Caco-2 (cell line): ENCODE data around the gene KIF13A. TPM values are rescaled to one million over a fixed set of nuclear protein-coding genes. Genes with fewer than 3 reads are reported as not detected.
A peak's percentile ranks its signal among the peaks of the same experiment; 100 is the strongest.

Source experiments
- BruUV-seq: library from RNA; stranded (reverse); fragments of 400-500 nt; replicated peaks from 2 replicates; lab custom pipeline; 2021; lab: Mats Ljungman, UMichigan
- CTCF ChIA-PET: fragments of 300-600 bp; sonication (Branson Sonifier 250); formaldehyde crosslinking; loops from one replicate; lab custom pipeline; 2022; ENCODE audit warnings: antibody characterized with exemption; lab: Charles Lee
- POLR2A ChIA-PET: fragments of 300-600 bp; sonication (Branson Sonifier 250); formaldehyde crosslinking; loops from one replicate; lab custom pipeline; 2022; ENCODE audit warnings: antibody characterized with exemption; lab: Charles Lee
- DNase-seq, 2 experiments: peaks; one replicate each; pipeline versions ENCODE4 v3.0.0 to v3.0.0-alpha.2; 2020 to 2022
- H3K27me3 ChIP-seq: replicated peaks from 2 replicates; pipeline ENCODE4 v1.6.0; 2011; ENCODE audit warnings: low read length; ENCODE audit not compliant: control insufficient read depth, insufficient read depth
- H3K36me3 ChIP-seq: 2 replicates; pipeline ENCODE4 v1.5.1; 2011; ENCODE audit warnings: low read length; ENCODE audit not compliant: control insufficient read depth, insufficient read depth
- H3K4me1 ChIP-seq: fragments of 250-450 bp; sonication (Bioruptor Pico); 2 replicates; pipeline ENCODE4 v1.5.1; 2020; ENCODE audit warnings: mild to moderate bottlenecking
- H3K4me3 ChIP-seq: 2 replicates; pipeline ENCODE4 v1.5.1; 2011; ENCODE audit warnings: low read depth, mild to moderate bottlenecking, control low read depth, low read length
- H3K9me3 ChIP-seq: fragments of 250-450 bp; sonication (Bioruptor Pico); 2 replicates; pipeline ENCODE4 v1.5.1; 2020; ENCODE audit warnings: mild to moderate bottlenecking, moderate library complexity
- H3K27ac Mint-ChIP-seq: one replicate; pipeline ENCODE4 v1.8.0; 2022; ENCODE audit warnings: mixed read lengths; ENCODE audit not compliant: unreplicated experiment
- H3K27me3 Mint-ChIP-seq: one replicate; pipeline ENCODE4 v1.8.0; 2022; ENCODE audit warnings: mixed read lengths; ENCODE audit not compliant: insufficient read depth, unreplicated experiment
- H3K36me3 Mint-ChIP-seq: one replicate; pipeline ENCODE4 v1.8.0; 2022; ENCODE audit warnings: mild to moderate bottlenecking, mixed read lengths; ENCODE audit not compliant: insufficient read depth, unreplicated experiment
- H3K4me1 Mint-ChIP-seq: one replicate; pipeline ENCODE4 v1.8.0; 2022; ENCODE audit warnings: low read depth, mixed read lengths; ENCODE audit not compliant: unreplicated experiment
- H3K4me3 Mint-ChIP-seq: one replicate; pipeline ENCODE4 v1.8.0; 2022; ENCODE audit warnings: mild to moderate bottlenecking, moderate library complexity, mixed read lengths; ENCODE audit not compliant: unreplicated experiment
- H3K9me3 Mint-ChIP-seq: one replicate; pipeline ENCODE4 v1.8.0; 2022; ENCODE audit warnings: mixed read lengths; ENCODE audit not compliant: unreplicated experiment
- CTCF ChIP-seq, 2 experiments: fragments of 200-600 bp in 1 of 2; IDR thresholded peaks; 1 replicate in 1 of 2; 2 replicates in 1 of 2; pipeline versions ENCODE4 v1.5.1 to v1.8.0; 2011 to 2022; ENCODE audit warnings: antibody characterized with exemption in 1 of 2, control low read depth in 1 of 2, inconsistent platforms in 1 of 2, low read depth in 1 of 2, low read length in 1 of 2, mild to moderate bottlenecking in 1 of 2, moderate library complexity in 1 of 2; ENCODE audit not compliant: insufficient read depth in 1 of 2, severe bottlenecking in 1 of 2, unreplicated experiment in 1 of 2
- intact Hi-C: fragments of 100-400 bp; cut with micrococcal nuclease; formaldehyde crosslinking; loops from one replicate; pipeline ENCODE4 v1.10.0; 2022; ENCODE audit not compliant: unreplicated experiment
- total RNA-seq: library from RNA; stranded (reverse); gene quantifications from 2 replicates; pipeline ENCODE4 v1.2.3, GENCODE V29; 2022

Gene KIF13A
- total RNA-seq, 1 experiment from 2014 or later, result 13.8 TPM

DNA sequence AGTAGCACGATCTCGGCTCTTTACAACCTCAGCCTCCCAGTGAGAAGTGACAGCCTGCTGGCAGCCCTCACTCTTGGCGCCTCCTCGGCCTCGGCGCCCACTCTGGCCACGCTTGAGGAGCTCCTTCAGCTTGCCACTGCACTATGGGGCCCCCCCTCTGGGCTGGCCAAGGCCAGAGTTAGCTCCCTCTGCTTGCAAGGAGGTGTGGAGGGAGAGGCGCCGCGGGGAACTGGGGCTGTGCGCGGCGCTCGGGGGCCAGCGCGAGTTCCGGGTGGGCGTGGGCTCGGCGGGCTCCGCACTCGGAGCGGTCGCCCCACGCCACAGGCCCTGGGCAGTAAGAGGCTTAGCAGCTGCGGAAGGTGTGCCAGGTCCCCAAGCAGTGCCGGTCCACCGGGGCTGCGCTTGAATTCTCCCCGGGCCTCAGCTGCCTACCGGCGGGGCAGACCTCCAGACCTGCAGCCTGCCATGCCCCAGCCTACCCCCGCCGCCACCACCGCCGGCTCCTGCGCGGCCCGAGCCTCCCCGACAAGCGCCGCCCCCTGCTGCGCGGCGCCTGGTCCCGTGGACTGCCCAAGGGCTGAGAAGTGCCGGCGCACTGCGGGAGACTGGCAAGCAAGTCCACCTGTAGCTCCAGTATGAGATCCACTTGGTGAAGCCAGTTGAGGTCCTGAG is 258.7 kb downstream of the KIF13A start:
- no peak for DNase-seq
- H3K9me3 Mint-ChIP-seq, result peaks cover 10% of the 10 kb centered on the region
- H3K36me3 ChIP-seq, result no peaks in the 10 kb centered on the region
- H3K36me3 Mint-ChIP-seq, result no peaks in the 10 kb centered on the region
- no peak for TF ChIP-seq CTCF (IDR thresholded peaks at IDR 0.05; ENCODE audit: insufficient read depth in 1 of 2, low read depth in 1 of 2, low read length in 1 of 2, severe bottlenecking in 1 of 2, unreplicated experiment in 1 of 2)
- no peak overlapping the region for H3K4me3 Mint-ChIP-seq
- H3K4me1 Mint-ChIP-seq, result no peaks in the 10 kb centered on the region
- H3K4me3 ChIP-seq, result no peak overlapping the region
- H3K9me3 ChIP-seq, result no peaks in the 10 kb centered on the region
- ChIA-PET POLR2A (no interaction called here), CTCF (no interaction called here)
- H3K27me3 Mint-ChIP-seq, result no peaks in the 10 kb centered on the region
- H3K4me1 ChIP-seq, result peaks cover 9% of the 10 kb centered on the region
- intact Hi-C loops, result no loop called here
- H3K27ac Mint-ChIP-seq, result no peak overlapping the region
- H3K27me3 ChIP-seq, result no peaks in the 10 kb centered on the region
- no TSS peak for BruUV-seq

DNA sequence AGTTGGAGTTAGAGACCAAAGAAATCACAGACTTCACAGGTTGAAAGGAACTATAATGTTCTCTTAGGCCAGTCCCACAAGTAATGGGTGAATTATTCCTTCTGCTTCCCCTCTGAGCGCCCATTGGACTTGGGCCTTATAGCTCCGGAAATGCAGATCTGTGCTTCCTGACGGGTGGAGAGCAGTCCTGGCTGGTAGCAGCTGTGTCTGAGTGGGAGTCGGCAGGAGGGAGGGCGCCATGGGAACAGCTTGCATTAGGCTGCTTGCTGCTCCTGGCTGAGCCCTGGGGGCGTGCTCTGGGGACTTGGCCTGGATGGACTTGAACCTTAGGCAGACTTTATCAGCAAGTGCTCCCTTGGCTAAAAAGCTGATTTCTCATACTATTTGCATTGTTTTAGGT is 262.4 kb downstream of the KIF13A start:
- H3K4me3 ChIP-seq, result no peak overlapping the region
- Mint-ChIP-seq H3K27ac (peak overlapping the region; percentile 55), H3K4me1 (peaks cover 18% of the 10 kb centered on the region), H3K4me3 (no peak overlapping the region), H3K36me3 (peaks cover 16% of the 10 kb centered on the region), H3K27me3 (no peaks in the 10 kb centered on the region), H3K9me3 (no peaks in the 10 kb centered on the region)
- peak; percentile 61 to 80 for DNase-seq
- no peaks in the 10 kb centered on the region for H3K9me3 ChIP-seq
- no peaks in the 10 kb centered on the region for H3K27me3 ChIP-seq
- CTCF ChIA-PET, result interaction anchor here (0.6 to 1.0 kb wide), 3 partner anchors 11 to 27 kb away, joined by 3 to 7 read pairs (median 4); no protein-coding TSS in a partner anchor
- H3K4me1 ChIP-seq, result peaks cover 38% of the 10 kb centered on the region
- no TSS peak for BruUV-seq
- intact Hi-C loops, result no loop called here
- H3K36me3 ChIP-seq, result no peaks in the 10 kb centered on the region
- POLR2A ChIA-PET, result interaction anchor here (0.6 kb wide), 1 partner anchor 18 kb away, joined by 4 read pairs; the partner anchor contains the start of gene NUP153
- no peak for TF ChIP-seq CTCF (IDR thresholded peaks at IDR 0.05; ENCODE audit: insufficient read depth in 1 of 2, low read depth in 1 of 2, low read length in 1 of 2, severe bottlenecking in 1 of 2, unreplicated experiment in 1 of 2)

- intact Hi-C loops, result no loop called here
- Mint-ChIP-seq H3K27ac (peak overlapping the region; percentile 98), H3K4me1 (peaks cover 18% of the 10 kb centered on the region), H3K9me3 (no peaks in the 10 kb centered on the region), H3K4me3 (no peak overlapping the region), H3K27me3 (no peaks in the 10 kb centered on the region), H3K36me3 (peaks cover 16% of the 10 kb centered on the region)
- no TSS peak for BruUV-seq
- no peak for TF ChIP-seq CTCF (IDR thresholded peaks at IDR 0.05; ENCODE audit: insufficient read depth in 1 of 2, low read depth in 1 of 2, low read length in 1 of 2, severe bottlenecking in 1 of 2, unreplicated experiment in 1 of 2)
- Histone ChIP-seq H3K36me3 (no peaks in the 10 kb centered on the region), H3K4me3 (no peak overlapping the region), H3K9me3 (no peaks in the 10 kb centered on the region), H3K4me1 (peaks cover 41% of the 10 kb centered on the region), H3K27me3 (no peaks in the 10 kb centered on the region)
- POLR2A ChIA-PET, result no interaction called here
- CTCF ChIA-PET, result interaction anchor here (0.7 to 1.0 kb wide), 2 partner anchors 25 to 28 kb away, joined by 3 to 4 read pairs; no protein-coding TSS in a partner anchor
- no peak for DNase-seq
Observed at GRCh38 chr6:17724341-17724740, 263.1 kb downstream of the KIF13A start.
